HEK293 (cell line): ENCODE data around the gene ZNF593OS.

Source experiments
- WT1 ChIP-seq: fragments of 450-650 bp; formaldehyde crosslinking; IDR thresholded peaks from 2 replicates; pipeline ENCODE4 v1.5.1; 2016; ENCODE audit warnings: missing biosample characterization, missing genetic modification characterization
- ZNF112 ChIP-seq: fragments of 450-650 bp; formaldehyde crosslinking; IDR thresholded peaks from 2 replicates; pipeline ENCODE4 v1.5.0; 2017; ENCODE audit warnings: missing biosample characterization, missing genetic modification characterization
- ZNF623 ChIP-seq: fragments of 450-650 bp; formaldehyde crosslinking; IDR thresholded peaks from 2 replicates; pipeline ENCODE4 v1.5.1; 2016; ENCODE audit warnings: missing biosample characterization, missing genetic modification characterization
- TF ChIP-seq, protein P1 (sequence below): fragments of 450-650 bp; formaldehyde crosslinking; IDR thresholded peaks from 2 replicates; pipeline ENCODE4 v1.5.1; 2016; ENCODE audit warnings: missing biosample characterization, missing genetic modification characterization

- no peak for TF ChIP-seq WT1
- no peak for TF ChIP-seq ZNF623 (tag by site-specific recombination)
- TF ChIP-seq, protein P1, sequence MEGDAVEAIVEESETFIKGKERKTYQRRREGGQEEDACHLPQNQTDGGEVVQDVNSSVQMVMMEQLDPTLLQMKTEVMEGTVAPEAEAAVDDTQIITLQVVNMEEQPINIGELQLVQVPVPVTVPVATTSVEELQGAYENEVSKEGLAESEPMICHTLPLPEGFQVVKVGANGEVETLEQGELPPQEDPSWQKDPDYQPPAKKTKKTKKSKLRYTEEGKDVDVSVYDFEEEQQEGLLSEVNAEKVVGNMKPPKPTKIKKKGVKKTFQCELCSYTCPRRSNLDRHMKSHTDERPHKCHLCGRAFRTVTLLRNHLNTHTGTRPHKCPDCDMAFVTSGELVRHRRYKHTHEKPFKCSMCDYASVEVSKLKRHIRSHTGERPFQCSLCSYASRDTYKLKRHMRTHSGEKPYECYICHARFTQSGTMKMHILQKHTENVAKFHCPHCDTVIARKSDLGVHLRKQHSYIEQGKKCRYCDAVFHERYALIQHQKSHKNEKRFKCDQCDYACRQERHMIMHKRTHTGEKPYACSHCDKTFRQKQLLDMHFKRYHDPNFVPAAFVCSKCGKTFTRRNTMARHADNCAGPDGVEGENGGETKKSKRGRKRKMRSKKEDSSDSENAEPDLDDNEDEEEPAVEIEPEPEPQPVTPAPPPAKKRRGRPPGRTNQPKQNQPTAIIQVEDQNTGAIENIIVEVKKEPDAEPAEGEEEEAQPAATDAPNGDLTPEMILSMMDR (tag by site-specific recombination) = no peak
- no peak for TF ChIP-seq ZNF112 (tag by site-specific recombination)
Measured at GRCh38 chr1:26221094-26221493, 49.5 kb upstream of the ZNF593OS start.
